GM23338 (cell line): Measurements from ENCODE around the gene B4GALNT2. TPM values are rescaled to one million over a fixed set of nuclear protein-coding genes. Genes with fewer than 3 reads are reported as not detected.

Experiments
- ATAC-seq: fragments of 200-7000 bp; cut with Tn5 transposase; 3 replicates; pipeline ENCODE4 v1.9.1; 2020
- DNase-seq: peaks from one replicate; pipeline ENCODE4 v3.0.0-alpha.2; 2015; ENCODE audit warnings: low spot score
- H2AFZ ChIP-seq: fragments of 200-600 bp; sonication (generic); 2 replicates; pipeline ENCODE4 v1.8.0; 2016; ENCODE audit warnings: antibody characterized with exemption, mild to moderate bottlenecking, moderate library complexity
- H3F3A ChIP-seq: fragments of 200-600 bp; sonication (generic); replicated peaks from 2 replicates; pipeline ENCODE4 v1.8.0; 2017; ENCODE audit warnings: antibody characterized with exemption, mixed run types, low read depth
- H3K27ac ChIP-seq: fragments of 200-600 bp; sonication (generic); 2 replicates; pipeline ENCODE4 v1.6.1; 2016; ENCODE audit warnings: low read depth
- H3K27me3 ChIP-seq: fragments of 200-600 bp; sonication (generic); 2 replicates; pipeline ENCODE4 v1.8.0; 2016; ENCODE audit warnings: mild to moderate bottlenecking, mixed run types, moderate library complexity; ENCODE audit not compliant: insufficient read depth
- H3K36me3 ChIP-seq: fragments of 200-600 bp; sonication (generic); 2 replicates; pipeline ENCODE4 v1.8.0; 2016; ENCODE audit warnings: mild to moderate bottlenecking; ENCODE audit not compliant: insufficient read depth
- H3K4me1 ChIP-seq: fragments of 200-600 bp; sonication (generic); 2 replicates; pipeline ENCODE4 v1.8.0; 2016; ENCODE audit warnings: mild to moderate bottlenecking, moderate library complexity; ENCODE audit not compliant: insufficient read depth
- H3K4me2 ChIP-seq: fragments of 200-600 bp; sonication (generic); 2 replicates; pipeline ENCODE4 v1.7.1; 2017; ENCODE audit warnings: mixed run types
- H3K4me3 ChIP-seq: fragments of 200-600 bp; sonication (generic); 2 replicates; pipeline ENCODE4 v1.6.1; 2016; ENCODE audit warnings: mixed run types
- H3K79me2 ChIP-seq: fragments of 200-600 bp; sonication (generic); replicated peaks from 2 replicates; pipeline ENCODE4 v1.8.0; 2017; ENCODE audit warnings: mild to moderate bottlenecking; ENCODE audit not compliant: insufficient read depth
- H3K9me2 ChIP-seq: fragments of 200-600 bp; sonication (generic); 2 replicates; pipeline ENCODE4 v1.8.0; 2017; ENCODE audit not compliant: insufficient read depth
- H4K20me1 ChIP-seq: fragments of 200-600 bp; sonication (generic); replicated peaks from 2 replicates; pipeline ENCODE4 v1.8.0; 2017; ENCODE audit warnings: mild to moderate bottlenecking; ENCODE audit not compliant: insufficient read depth
- H3K27ac Mint-ChIP-seq: 2 replicates; pipeline ENCODE4 v1.8.0; 2020; ENCODE audit warnings: inconsistent platforms, mild to moderate bottlenecking, moderate library complexity, mixed read lengths
- H3K27me3 Mint-ChIP-seq: 3 replicates; pipeline ENCODE4 v1.8.0; 2022; ENCODE audit warnings: low read depth, mild to moderate bottlenecking, moderate library complexity, mixed read lengths, inconsistent platforms; ENCODE audit not compliant: insufficient read depth, poor library complexity
- H3K36me3 Mint-ChIP-seq: 3 replicates; pipeline ENCODE4 v1.8.0; 2021; ENCODE audit warnings: low read depth, mild to moderate bottlenecking, inconsistent platforms, moderate library complexity, mixed read lengths
- H3K4me1 Mint-ChIP-seq: 3 replicates; pipeline ENCODE4 v1.8.0; 2020; ENCODE audit warnings: mild to moderate bottlenecking, inconsistent platforms, mixed read lengths
- H3K4me3 Mint-ChIP-seq: 3 replicates; pipeline ENCODE4 v1.8.0; 2021; ENCODE audit warnings: moderate library complexity, mild to moderate bottlenecking, inconsistent platforms, mixed read lengths
- H3K9me3 Mint-ChIP-seq: 3 replicates; pipeline ENCODE4 v1.8.0; 2020; ENCODE audit warnings: moderate library complexity, mild to moderate bottlenecking, inconsistent platforms, mixed read lengths
- CREB1 ChIP-seq: fragments of 250-450 bp; sonication (Bioruptor Pico); IDR thresholded peaks from 2 replicates; pipeline ENCODE4 v1.5.0; 2020; ENCODE audit warnings: low read depth, mild to moderate bottlenecking, moderate library complexity
- EZH2 ChIP-seq: fragments of 200-600 bp; sonication (generic); IDR thresholded peaks from one replicate; pipeline ENCODE4 v1.8.0; 2017; ENCODE audit warnings: antibody characterized with exemption, mild to moderate bottlenecking, low read depth; ENCODE audit not compliant: unreplicated experiment
- EZH2phosphoT487 ChIP-seq: fragments of 200-600 bp; sonication (generic); IDR thresholded peaks from one replicate; pipeline ENCODE4 v1.8.1; 2018; ENCODE audit warnings: antibody characterized with exemption; ENCODE audit not compliant: unreplicated experiment
- JUNB ChIP-seq: IDR thresholded peaks from one replicate; pipeline ENCODE4 v1.6.1; 2016; ENCODE audit warnings: antibody characterized with exemption; ENCODE audit not compliant: unreplicated experiment
- NANOG ChIP-seq: IDR thresholded peaks from 2 replicates; pipeline ENCODE4 v1.6.1; 2016; ENCODE audit warnings: antibody characterized with exemption, borderline replicate concordance
- POLR2AphosphoS5 ChIP-seq: IDR thresholded peaks from 2 replicates; pipeline ENCODE4 v1.6.1; 2016; ENCODE audit warnings: antibody characterized with exemption, low read depth
- STAT1 ChIP-seq: IDR thresholded peaks from one replicate; pipeline ENCODE4 v1.6.1; 2016; ENCODE audit warnings: antibody characterized with exemption; ENCODE audit not compliant: unreplicated experiment
- ZNF114 ChIP-seq: fragments of 250-450 bp; sonication (Bioruptor Pico); IDR thresholded peaks from 2 replicates; pipeline ENCODE4 v1.5.0; 2020; ENCODE audit warnings: mild to moderate bottlenecking, moderate library complexity
- ZNF331 ChIP-seq: fragments of 250-450 bp; sonication (Bioruptor Pico); IDR thresholded peaks from 2 replicates; pipeline ENCODE4 v1.5.0; 2020; ENCODE audit warnings: low read depth, mild to moderate bottlenecking, moderate library complexity
- polyA plus RNA-seq: library from polyadenylated mRNA; unstranded; fragments of >200 nt; fragmentation: Nextera tagmentation; extraction: Ambion mirVana; gene quantifications from 2 replicates; pipeline ENCODE4 v1.2.1, GENCODE V29; 2016
- total RNA-seq: library from RNA; depleted of rRNA; stranded (reverse); fragments of >200 nt; shearing (Covaris generic); gene quantifications from 2 replicates; pipeline ENCODE4 v1.2.3, GENCODE V29; 2014
- TF ChIP-seq, protein P1 (sequence below), 2 experiments: fragments of 200-600 bp in 1 of 2; sonication (generic) in 1 of 2; conservative IDR thresholded peaks; 2 replicates each; pipeline versions ENCODE4 v1.5.1 to v1.6.1; 2016 to 2017; ENCODE audit warnings: antibody characterized with exemption in 2 of 2, low read depth in 2 of 2, mild to moderate bottlenecking in 2 of 2, moderate library complexity in 1 of 2
- TF ChIP-seq, protein P2 (sequence below): fragments of 250-450 bp; sonication (Bioruptor Pico); IDR thresholded peaks from 2 replicates; pipeline ENCODE4 v1.5.0; 2020; ENCODE audit warnings: mild to moderate bottlenecking, moderate library complexity
- TF ChIP-seq, protein P3 (sequence below): IDR thresholded peaks from 2 replicates; pipeline ENCODE4 v1.6.1; 2016; ENCODE audit warnings: antibody characterized with exemption
- TF ChIP-seq, protein P4 (sequence below): IDR thresholded peaks from one replicate; pipeline ENCODE4 v1.6.1; 2018; ENCODE audit warnings: antibody characterized with exemption; ENCODE audit not compliant: unreplicated experiment

B4GALNT2 gene
- total and polyA plus RNA-seq, 2 experiments from 2014 or later = not detected

DNA sequence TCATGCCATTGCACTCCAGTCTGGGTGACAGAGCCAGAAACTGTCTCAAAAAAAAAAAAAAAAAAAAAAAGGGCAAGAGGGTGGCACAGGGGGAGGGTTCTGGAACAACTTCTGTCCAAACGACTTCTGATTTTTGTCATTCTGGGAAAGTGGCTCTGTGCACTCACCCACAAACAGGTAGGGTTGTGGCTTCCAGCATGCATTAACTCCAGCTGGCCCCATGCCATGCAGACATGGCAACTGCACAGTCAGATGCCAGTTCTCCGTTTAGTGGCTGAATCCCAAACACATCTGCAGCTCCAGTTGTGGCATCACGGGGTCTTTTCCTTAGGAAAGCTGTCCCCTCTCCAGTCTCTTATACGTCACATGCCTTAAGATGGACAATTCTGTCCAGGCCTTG, 30.3 kb downstream of the B4GALNT2 start:
- no peak overlapping the region for H2AFZ ChIP-seq
- H3K27ac ChIP-seq = no peak overlapping the region
- no peaks in the 10 kb centered on the region for H3K36me3 ChIP-seq
- no peaks in the 10 kb centered on the region for H3K4me1 ChIP-seq
- Mint-ChIP-seq H3K27me3 (peaks cover 5% of the 10 kb centered on the region), H3K4me1 (no peaks in the 10 kb centered on the region), H3K27ac (no peak overlapping the region), H3K9me3 (no peaks in the 10 kb centered on the region), H3K4me3 (no peak overlapping the region), H3K36me3 (no peaks in the 10 kb centered on the region)
- no peaks in the 10 kb centered on the region for H3F3A ChIP-seq
- ATAC-seq = no peak
- H3K27me3 ChIP-seq = no peaks in the 10 kb centered on the region
- no peak overlapping the region for H3K4me2 ChIP-seq
- H3K79me2 ChIP-seq = no peaks in the 10 kb centered on the region
- TF ChIP-seq, protein P1, sequence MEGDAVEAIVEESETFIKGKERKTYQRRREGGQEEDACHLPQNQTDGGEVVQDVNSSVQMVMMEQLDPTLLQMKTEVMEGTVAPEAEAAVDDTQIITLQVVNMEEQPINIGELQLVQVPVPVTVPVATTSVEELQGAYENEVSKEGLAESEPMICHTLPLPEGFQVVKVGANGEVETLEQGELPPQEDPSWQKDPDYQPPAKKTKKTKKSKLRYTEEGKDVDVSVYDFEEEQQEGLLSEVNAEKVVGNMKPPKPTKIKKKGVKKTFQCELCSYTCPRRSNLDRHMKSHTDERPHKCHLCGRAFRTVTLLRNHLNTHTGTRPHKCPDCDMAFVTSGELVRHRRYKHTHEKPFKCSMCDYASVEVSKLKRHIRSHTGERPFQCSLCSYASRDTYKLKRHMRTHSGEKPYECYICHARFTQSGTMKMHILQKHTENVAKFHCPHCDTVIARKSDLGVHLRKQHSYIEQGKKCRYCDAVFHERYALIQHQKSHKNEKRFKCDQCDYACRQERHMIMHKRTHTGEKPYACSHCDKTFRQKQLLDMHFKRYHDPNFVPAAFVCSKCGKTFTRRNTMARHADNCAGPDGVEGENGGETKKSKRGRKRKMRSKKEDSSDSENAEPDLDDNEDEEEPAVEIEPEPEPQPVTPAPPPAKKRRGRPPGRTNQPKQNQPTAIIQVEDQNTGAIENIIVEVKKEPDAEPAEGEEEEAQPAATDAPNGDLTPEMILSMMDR (conservative IDR thresholded peaks at IDR 0.05; ENCODE audit: low read depth in 2 of 2) = no peak
- TF ChIP-seq CREB1 (CRISPR knock-in tag) (no peak), EZH2phosphoT487 (no peak), ZNF331 (CRISPR knock-in tag) (no peak), POLR2AphosphoS5 (no peak), STAT1 (no peak), NANOG (no peak), ZNF114 (CRISPR knock-in tag) (no peak), EZH2 (no peak), JUNB (no peak)
- TF ChIP-seq, protein P2, sequence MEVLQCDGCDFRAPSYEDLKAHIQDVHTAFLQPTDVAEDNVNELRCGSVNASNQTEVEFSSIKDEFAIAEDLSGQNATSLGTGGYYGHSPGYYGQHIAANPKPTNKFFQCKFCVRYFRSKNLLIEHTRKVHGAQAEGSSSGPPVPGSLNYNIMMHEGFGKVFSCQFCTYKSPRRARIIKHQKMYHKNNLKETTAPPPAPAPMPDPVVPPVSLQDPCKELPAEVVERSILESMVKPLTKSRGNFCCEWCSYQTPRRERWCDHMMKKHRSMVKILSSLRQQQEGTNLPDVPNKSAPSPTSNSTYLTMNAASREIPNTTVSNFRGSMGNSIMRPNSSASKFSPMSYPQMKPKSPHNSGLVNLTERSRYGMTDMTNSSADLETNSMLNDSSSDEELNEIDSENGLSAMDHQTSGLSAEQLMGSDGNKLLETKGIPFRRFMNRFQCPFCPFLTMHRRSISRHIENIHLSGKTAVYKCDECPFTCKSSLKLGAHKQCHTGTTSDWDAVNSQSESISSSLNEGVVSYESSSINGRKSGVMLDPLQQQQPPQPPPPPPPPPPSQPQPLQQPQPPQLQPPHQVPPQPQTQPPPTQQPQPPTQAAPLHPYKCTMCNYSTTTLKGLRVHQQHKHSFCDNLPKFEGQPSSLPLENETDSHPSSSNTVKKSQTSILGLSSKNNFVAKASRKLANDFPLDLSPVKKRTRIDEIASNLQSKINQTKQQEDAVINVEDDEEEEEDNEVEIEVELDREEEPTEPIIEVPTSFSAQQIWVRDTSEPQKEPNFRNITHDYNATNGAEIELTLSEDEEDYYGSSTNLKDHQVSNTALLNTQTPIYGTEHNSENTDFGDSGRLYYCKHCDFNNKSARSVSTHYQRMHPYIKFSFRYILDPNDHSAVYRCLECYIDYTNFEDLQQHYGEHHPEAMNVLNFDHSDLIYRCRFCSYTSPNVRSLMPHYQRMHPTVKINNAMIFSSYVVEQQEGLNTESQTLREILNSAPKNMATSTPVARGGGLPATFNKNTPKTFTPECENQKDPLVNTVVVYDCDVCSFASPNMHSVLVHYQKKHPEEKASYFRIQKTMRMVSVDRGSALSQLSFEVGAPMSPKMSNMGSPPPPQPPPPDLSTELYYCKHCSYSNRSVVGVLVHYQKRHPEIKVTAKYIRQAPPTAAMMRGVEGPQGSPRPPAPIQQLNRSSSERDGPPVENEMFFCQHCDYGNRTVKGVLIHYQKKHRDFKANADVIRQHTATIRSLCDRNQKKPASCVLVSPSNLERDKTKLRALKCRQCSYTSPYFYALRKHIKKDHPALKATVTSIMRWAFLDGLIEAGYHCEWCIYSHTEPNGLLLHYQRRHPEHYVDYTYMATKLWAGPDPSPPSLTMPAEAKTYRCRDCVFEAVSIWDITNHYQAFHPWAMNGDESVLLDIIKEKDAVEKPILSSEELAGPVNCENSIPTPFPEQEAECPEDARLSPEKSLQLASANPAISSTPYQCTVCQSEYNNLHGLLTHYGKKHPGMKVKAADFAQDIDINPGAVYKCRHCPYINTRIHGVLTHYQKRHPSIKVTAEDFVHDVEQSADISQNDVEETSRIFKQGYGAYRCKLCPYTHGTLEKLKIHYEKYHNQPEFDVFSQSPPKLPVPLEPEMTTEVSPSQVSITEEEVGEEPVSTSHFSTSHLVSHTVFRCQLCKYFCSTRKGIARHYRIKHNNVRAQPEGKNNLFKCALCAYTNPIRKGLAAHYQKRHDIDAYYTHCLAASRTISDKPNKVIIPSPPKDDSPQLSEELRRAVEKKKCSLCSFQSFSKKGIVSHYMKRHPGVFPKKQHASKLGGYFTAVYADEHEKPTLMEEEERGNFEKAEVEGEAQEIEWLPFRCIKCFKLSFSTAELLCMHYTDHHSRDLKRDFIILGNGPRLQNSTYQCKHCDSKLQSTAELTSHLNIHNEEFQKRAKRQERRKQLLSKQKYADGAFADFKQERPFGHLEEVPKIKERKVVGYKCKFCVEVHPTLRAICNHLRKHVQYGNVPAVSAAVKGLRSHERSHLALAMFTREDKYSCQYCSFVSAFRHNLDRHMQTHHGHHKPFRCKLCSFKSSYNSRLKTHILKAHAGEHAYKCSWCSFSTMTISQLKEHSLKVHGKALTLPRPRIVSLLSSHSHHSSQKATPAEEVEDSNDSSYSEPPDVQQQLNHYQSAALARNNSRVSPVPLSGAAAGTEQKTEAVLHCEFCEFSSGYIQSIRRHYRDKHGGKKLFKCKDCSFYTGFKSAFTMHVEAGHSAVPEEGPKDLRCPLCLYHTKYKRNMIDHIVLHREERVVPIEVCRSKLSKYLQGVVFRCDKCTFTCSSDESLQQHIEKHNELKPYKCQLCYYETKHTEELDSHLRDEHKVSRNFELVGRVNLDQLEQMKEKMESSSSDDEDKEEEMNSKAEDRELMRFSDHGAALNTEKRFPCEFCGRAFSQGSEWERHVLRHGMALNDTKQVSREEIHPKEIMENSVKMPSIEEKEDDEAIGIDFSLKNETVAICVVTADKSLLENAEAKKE = no peak
- TF ChIP-seq, protein P3, sequence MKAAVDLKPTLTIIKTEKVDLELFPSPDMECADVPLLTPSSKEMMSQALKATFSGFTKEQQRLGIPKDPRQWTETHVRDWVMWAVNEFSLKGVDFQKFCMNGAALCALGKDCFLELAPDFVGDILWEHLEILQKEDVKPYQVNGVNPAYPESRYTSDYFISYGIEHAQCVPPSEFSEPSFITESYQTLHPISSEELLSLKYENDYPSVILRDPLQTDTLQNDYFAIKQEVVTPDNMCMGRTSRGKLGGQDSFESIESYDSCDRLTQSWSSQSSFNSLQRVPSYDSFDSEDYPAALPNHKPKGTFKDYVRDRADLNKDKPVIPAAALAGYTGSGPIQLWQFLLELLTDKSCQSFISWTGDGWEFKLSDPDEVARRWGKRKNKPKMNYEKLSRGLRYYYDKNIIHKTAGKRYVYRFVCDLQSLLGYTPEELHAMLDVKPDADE = no peak
- TF ChIP-seq, protein P4, sequence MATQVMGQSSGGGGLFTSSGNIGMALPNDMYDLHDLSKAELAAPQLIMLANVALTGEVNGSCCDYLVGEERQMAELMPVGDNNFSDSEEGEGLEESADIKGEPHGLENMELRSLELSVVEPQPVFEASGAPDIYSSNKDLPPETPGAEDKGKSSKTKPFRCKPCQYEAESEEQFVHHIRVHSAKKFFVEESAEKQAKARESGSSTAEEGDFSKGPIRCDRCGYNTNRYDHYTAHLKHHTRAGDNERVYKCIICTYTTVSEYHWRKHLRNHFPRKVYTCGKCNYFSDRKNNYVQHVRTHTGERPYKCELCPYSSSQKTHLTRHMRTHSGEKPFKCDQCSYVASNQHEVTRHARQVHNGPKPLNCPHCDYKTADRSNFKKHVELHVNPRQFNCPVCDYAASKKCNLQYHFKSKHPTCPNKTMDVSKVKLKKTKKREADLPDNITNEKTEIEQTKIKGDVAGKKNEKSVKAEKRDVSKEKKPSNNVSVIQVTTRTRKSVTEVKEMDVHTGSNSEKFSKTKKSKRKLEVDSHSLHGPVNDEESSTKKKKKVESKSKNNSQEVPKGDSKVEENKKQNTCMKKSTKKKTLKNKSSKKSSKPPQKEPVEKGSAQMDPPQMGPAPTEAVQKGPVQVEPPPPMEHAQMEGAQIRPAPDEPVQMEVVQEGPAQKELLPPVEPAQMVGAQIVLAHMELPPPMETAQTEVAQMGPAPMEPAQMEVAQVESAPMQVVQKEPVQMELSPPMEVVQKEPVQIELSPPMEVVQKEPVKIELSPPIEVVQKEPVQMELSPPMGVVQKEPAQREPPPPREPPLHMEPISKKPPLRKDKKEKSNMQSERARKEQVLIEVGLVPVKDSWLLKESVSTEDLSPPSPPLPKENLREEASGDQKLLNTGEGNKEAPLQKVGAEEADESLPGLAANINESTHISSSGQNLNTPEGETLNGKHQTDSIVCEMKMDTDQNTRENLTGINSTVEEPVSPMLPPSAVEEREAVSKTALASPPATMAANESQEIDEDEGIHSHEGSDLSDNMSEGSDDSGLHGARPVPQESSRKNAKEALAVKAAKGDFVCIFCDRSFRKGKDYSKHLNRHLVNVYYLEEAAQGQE = no peak
- no peak overlapping the region for H3K4me3 ChIP-seq
- no peaks in the 10 kb centered on the region for H4K20me1 ChIP-seq
- no peak for DNase-seq
- H3K9me2 ChIP-seq = no peaks in the 10 kb centered on the region
